ENCODE results near the gene ANG.
"Not testable (repeated sequence)": the region's sequence is repeated elsewhere in the genome, so short reads cannot be mapped to it uniquely, and the experiment has no call there.

The ANG gene

DNA sequence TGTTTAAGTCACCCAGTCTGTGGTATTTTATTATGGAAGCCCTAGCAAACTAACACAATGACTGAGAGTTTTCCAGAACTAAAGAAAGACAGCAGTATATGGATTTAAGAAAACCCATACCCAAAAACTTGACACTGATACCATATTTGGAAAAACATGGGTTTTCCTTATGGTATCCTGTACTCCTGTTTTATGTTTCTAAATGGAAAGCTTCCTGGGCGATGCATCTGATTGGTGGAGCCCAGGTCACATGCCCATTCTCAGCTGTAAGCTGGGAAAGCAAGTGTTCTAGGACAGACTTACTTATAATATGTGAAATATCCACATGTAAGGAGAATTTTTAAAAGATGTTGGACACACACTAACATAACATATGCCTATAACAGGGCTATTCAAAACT is 8.7 kb upstream of the ANG start:
- DNase-seq: no peak

DNA sequence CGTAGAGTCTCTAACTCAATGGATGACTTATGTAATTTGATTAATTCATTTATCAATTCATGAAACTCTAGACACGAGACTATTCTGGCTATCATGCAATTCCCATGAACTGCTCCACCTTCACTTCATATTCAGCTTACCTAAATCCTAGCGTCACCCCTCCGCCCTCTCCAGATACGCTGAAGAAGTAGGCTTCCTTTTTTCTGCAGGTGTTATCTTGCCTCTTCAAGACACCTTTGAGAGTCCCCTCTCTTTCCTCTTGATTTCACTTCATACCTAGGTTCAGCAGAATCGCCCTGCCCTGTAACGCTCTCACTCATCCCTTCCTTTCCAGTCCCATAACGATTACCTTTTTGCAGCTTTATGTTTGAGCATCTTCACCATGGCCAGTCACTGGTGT is 8.2 kb upstream of the ANG start:
- no peak for DNase-seq

DNA sequence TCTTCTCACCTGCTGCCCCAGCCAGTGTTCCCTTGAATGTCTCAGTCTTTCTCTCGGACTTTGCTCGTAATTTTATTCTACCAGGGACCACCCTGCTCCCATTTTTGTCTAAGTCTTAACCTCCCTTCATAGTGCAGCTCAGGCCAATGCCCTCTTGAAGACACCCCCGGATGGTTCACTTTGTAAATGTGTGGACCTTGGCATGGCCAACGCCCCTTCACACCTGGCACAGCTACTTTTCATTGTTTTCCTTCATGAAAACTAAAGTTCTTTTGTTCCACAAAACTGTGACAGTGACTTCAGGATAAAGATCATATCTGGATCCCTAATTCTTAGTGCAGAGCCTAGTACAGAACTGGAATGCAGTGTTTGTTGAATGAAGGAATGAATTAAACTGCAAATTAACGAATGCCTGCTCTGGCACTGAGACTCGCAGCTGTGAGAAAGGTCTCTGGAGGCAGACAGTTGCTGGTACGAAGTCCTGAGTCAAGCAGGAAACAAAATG is 7.7 kb upstream of the ANG start:
- DNase-seq: no peak

DNA sequence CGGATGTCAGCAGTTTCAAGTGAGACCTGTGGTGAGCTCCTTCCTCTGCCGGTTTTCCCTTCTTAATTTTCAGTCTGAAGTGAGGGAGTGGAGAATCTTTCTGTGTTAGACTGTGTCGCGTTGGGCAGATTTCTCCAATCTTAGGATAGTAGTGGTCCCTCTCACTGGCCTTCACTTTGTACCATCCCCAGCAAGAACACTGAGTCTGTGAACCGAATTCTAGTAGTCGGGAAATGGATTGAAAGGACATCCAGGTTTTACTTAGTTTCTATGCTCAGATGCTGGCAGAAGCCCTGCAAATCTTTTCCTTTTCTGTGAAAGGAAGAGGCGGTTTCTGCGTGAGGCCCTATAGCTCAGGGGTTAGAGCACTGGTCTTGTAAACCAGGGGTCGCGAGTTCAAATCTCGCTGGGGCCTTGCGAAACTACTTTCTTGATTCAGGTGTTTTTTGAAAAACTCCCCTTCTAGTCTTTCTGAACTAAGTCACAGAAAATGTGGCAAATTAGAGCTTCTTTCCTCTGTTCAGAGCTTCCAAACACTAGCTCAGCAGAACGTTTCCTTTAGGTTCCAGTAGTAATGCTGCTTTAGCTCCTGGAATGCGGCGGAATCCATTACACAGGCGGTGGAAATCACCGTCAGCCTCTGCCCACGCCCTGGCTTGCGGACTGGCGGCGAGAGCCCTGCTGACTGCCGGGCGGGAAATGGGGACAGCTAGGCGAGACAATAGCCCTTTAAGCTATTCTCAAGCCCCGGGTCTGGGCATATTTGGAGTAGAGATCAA is 7.0 kb upstream of the ANG start:
- DNase-seq: peak; percentile 74

DNA sequence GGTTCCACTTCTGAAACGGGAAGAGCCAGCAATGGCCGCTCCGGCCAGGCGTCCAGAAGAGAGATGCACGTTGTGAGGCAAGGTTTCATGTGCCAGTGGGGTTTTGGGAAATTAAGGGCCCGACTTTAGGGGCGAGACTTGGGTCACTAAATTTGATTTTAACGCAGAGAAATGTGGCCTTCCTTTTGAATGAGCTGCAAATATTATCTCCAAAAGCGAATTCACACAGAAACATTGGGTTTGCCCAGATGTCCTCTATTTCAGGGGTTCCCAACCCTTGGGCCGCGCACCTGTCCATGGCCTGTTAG is 6.5 kb upstream of the ANG start:
- no peak for DNase-seq

DNA sequence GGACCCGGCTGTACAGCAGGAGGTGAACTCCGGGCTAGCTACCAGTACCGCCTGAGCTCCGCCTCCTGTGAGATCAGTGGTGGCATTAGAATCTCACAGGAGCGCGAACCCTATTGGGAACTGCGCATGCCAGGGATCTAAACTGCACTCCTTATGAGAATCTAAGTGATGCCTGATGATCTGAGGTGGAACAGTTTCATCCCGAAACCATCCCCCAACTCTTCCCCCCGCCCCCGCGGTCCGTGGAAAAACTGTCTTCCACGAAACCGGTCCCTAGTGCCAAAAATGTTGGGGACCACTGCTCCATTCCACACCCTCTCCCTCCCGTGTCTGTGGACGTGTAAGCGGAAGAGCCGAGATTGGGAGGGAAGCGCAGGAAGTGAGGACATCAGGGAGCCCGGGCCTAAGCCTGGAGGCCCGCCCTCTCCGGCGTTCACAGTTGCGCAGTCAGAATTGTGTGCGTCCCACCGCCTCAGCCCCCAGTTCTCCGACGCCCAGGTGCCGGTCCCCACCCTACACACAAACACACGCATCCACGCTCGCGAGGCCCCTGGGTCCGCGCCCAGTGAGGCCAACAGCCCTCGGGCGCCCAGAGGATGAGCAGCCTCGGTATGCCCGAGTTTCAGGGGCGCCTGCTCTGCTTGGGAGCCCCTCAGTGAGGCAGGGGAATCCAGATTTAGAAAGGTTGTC is 6.0 kb upstream of the ANG start:
- DNase-seq: peak; percentile 94

DNA sequence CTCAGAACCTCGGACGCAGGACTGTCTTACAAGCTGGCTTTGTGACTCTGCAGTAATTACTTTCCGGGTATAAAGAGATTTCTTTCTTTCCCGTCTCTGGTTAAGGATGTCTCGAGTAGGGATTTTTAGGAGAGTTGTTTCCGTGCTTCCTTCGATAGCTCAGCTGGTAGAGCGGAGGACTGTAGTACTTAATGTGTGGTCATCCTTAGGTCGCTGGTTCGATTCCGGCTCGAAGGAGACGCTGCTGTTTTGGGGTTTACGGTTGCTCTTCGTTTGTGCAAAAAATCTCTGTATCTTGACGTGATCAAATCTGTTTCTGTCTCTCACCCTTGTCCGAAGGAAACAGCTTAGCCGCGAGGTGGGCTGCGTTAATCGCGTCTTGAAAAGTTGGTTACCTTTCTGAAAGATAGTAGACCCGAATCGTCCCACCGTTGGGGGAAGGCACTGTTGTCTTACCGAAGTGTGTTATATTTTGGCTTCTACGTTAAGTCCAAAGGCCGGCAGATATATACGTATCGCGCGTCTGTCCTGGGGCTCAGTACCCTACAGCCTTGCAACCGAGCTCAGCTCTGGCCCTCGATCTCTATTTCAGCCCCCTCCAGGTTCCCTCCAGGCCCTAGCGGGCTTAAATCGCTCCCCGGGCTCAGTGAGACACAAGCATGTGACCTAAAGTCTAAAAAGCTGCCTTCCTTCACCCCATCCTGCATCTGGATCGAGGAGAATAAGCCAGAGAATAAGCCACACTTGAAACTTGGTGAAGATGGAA is 5.3 kb upstream of the ANG start:
- peak; percentile 90 for DNase-seq

DNA sequence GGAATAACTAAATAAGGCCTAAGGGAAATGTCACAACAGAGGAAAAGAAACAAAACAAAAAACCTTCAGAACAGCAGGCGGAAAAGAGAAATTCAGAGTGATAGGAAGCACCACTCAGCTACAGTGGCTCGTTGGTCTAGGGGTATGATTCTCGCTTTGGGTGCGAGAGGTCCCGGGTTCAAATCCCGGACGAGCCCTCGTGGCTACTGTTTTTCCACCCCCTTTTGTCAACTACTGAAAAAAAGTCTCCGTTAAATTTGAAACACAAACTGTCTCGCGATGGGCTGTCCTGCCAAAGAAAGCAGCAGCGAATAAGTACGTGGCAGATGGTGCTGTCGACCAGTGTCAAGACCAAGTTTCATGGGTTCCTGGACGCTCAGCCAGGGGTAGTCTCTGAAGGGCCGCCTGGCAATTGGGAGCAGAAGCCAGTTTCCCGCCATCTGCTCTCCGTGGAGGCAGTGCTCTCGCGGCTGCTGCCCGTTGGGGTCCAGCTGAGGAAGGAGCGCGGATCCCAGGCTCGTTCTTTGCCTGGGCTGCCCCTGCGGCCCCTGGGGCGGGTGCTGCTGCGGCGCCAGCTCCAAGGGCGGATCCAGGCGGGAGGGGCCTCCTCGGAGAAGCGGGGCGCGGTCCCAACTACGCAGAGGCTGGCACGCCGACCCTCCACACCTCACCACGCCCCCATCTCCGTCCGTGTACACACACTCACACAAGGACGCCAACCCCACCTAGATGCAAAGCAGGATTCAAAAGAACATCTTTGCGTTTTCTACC is 4.5 kb upstream of the ANG start, which contains the start of gene RNASE4:
Gene RNASE4, plus strand, starts transcription at position 670 of the 771 bp plus-strand sequence. CDS start 14,812 bp downstream, outside the sequence.
- peak; percentile 60 for DNase-seq

DNA sequence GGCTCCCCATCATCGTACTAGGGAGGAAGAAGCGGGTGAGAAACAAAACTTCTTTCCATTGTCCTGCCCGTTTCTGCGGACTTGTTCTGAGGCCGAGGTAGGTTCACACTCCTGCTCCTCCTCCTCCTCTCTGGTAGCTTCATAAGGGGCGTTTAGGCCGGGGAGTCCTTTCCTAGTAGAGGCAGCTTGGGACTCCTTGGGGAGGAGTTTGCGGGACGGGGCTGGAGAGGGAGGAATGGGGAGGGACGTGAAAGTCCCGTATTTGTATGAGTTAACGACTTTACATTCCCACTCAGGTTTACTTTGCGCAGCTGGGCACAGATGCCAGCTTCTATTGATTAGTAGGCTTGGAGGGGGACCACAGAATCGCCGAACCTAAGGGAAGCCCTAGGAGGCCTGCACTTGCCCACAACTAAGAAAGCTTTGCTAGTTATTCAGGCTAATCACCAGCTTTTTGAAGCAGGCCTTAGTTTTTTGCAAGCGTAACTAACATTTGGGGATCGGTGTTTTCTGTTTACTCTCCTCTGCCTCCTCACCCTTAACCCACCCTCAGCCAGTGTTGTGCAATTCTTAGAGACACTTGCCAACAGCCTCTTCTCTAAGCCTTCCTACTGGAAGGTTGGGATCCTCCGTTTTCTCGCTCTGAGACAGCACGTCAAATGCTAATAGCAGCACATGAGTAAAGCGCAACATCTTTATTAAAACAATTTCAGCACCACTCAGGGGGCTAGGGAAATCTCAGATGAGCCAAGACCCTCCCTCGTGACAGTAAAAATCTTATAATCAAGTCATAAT is 3.7 kb upstream of the ANG start:
- DNase-seq: peak; percentile 30

DNA sequence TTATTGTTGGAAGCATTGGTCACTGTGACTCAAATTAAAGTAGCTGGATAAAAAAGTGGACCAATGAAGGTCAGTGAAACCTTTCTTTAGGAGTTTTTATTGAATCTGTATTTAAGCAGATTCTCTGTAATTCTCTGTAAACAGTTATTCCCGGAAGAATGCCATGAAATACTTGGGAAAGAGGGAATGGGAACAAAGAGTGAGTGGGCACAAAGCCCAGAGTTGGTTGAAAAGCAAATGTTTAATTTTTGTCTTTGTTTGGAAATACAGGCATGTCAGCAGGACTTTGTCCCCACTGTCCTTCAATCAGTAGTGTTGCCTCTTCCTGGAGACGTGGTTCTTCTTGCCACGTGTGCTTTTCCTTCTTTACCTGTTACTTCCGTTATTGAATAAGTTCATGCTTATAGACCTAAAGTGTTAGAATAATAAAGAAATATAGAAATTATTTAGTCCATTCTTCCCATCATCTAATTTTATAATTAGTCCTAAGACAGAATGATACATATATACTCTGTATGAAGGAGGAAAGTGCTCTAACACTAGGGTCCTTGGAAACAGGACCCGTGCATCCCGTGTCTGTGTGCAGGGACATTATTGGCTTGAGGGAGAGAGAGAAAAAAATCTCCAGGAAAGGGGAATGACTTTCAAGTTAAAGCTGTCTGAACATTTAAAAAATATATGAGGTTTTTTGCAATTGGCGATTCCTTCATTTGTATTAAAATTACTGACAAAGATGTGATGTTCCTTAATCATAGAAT is 2.0 kb upstream of the ANG start:
- DNase-seq: no peak

DNA sequence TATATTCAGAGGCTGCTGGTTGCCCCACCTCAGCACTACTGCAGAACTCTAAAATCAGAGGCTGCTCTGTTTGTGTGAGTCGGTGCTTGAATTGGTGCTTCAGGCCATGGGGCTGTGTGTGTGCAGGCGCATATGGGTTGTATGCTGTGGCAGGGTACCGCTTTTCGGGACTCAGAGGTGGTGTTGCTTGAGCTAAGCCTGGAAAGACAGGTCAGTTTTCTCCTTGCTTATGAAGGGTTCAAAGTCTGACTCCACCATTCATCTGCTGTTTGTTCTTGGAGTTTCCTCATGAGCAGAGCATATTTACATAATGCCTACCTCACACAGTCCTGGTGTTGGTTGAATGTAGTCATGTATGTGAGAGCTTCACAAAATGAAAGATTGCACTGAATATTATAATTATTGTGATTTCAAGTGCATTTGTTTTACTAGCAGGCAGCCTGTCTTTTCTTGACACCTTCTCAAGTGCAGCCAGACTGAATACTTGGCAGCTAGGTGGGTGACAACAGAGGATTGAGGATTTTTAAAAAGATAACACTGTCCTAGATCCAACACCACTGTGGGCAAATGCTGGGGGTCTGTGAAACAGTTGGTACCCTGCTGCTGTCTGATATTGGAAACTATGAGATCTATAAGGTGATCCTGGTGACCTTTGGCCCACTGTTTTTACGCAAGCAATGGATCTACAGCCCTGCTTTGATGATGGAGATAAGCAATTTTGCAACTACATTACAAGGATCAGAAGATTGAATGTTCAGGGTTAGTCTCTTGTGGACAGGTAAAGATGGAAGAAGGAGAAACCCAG is 1.0 kb upstream of the ANG start:
- DNase-seq: no peak

DNA sequence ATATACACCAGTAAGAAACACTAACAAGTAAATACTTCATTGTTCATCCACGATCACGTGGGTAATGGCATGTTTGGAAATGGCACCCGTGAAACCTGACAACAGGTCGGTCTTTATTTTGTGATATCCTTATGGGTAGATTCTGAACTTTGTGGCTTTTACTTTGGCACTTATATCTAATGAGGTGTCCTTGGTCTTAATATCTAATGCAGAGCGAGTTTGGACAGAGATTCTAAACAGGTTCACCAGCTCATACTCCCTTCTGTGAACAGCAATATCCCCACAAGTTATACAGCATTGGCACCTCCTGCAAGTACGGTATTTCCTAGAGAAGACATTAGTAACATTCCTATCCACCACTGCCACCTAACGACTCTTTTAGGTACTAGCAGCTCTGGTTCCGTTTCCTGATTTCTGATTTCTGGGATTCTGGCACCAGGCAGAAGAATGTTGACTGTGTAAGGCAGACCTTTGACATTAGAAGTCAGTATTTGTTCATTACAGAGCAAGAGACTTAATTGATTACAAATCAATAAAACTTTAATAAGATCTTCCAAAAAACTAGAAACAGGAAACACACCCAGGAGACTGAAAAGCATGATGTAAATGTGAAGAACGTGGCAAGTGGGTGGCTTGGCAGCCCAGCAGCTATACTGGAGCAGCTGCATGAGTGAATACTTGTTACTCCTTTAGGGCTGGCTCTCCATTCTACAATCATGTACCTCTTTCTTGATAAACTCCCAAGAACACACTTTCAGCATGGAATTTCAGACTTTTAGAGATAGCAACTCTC is 2.5 kb downstream of the ANG start:
- DNase-seq: peak; percentile 86

DNA sequence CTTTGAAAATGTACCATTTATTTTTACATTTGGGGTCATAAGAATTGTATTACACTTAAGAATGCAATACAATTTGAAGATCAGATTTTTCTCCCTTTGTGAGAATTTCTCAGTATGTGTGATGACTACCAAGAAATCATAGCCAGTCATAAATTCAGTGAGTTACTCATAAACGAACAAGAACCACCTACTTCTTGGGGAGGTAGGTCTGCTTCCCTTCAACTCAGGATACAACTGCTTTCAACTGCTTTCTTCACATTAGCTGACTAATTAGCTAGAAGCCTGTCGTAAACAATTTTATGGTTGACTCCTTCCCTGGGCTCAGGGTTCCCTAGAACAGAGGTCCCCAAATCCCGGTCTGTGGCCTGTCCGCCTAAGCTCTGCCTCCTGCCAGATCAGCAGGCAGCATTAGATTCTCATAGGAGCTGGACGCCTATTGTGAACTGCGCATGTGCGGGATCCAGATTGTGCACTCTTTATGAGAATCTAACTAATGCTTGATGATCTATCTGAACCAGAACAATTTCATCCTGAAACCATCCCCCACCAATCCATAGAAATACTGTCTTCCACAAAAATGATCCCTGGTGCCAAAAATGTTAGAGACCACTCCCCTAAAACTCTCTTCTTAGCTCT is 3.7 kb downstream of the ANG start:
- no peak for DNase-seq

DNA sequence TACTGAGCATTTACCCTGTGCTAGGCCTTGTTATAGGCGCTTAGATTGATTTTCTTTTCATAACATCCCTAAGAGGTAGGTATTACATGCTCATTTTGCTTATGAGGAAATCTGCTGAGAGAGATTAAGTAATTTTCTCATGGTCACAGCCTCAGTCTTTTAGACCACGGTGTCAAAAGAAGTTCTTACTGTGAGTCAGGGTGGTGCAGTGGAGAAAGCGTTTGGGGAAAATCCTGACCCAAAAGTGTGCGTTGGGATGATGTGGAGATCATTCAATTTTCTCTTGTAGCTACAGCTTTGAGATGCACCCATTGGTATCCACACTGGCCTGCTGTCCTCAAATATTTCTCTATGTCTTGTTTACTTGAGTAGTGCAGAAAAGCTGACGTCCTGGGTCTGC is 8.2 kb downstream of the ANG start:
- no peak for DNase-seq

DNA sequence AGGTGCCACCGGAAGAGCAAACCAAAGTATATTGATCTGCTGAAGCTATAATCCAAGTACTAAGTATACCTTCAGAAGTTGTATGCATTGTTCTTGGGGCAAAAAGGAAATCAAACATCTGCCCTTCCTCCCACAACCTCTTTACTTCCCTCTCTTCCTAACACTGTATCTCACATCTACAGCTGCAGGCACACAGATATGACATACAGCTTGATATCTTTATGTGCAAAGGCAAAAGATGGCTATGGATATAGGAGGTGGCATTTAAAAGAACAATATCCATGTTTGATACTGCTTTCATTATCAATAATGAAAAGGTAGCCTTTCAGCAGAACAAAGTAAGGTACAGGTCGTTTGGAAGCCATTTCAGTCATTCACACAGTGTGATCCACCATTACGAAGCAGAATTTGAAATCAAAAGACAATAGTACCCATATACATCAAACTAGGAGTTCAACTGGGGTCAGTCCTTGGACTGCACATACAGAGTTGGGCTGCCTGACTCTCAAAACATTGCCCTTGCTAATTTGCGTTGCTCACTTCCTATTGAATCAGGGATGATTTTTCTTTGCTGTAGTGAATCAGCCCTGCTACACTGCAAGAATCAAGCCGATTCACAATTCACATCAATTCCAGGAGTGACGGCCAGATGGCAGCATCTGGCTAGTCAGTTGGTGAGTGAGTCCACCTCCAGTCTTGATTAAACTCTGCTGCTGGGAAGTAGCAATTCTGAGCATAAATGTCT is 8.9 kb downstream of the ANG start:
- DNase-seq: peak; percentile 38

DNA sequence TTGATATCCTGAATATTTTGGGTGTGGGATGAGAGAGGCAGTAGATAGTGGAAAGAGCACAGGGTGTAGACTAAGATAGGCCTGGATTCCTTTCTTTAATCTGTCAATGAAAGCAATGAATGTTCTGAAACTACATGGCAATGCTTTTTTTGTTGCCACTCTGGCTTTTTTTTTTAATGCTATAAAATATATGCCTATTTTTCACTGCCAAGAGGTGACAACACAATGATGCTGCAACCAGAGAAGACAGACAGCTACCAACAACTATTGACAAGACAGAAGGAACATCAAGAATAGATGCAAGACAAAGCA is 9.4 kb downstream of the ANG start:
- DNase-seq: no peak

DNA sequence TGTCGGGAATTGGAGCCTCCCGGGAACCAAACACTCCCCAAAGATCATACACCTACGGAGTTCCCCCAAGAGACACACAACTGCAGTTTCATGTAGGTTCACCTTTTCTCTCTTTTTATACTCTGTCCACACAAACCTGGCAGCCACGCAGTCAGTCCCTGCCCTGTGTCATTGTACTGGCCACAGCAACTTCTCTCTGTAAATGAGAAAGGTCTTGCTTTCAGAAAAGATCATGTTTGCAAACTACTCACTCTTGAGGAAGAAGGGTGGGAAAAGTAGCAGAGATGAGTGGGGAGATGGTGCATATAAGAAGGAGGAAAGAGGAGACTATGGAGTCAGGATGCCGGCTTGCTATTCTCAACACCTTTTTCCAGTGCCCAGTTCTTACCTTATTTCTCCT is 10.4 kb downstream of the ANG start:
- no peak for DNase-seq

DNA sequence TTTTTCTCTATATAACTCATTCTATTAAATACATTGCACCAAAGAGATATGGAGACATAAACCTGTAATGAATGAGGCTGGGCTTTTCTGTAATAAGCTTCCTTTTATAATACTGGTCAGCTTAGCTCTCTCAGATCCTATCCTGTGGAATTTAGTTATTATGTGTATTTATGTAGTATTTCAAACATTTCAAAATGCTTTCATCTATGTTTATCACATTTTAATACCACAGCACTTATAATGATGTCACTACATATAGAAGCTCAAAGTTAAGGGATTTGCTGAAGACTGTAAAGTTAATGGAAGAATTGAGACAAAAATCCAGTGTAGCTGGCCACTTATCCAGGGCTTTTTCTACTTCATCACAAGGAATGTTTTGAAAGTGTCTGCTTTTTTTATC is 11.4 kb downstream of the ANG start:
- DNase-seq: no peak

DNA sequence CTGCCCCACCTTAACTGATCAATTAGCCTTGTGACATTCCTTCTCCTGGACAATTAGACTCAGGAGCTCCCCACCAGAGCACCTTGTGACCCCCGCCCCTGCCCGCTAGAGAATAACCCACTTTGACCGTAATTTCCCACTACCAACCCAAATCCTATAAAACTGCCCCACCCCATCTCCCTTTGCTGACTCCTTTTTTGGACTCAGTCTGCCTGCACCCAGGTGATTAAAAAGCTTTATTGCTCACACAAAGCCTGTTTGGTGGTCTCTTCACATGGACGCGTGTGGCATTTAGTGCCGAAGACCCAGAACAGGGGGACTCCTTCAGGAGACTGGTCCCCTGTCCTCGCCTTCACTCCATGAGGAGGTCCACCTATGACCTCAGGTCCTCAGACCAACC is 12.4 kb downstream of the ANG start:
- not testable (repeated sequence) for DNase-seq
